HG03439 (cell line): Measurements from ENCODE around the gene SHLD2.
A peak's percentile ranks its signal among the peaks of the same experiment; 100 is the strongest.
"Not testable (repeated sequence)": the region's sequence is repeated elsewhere in the genome, so short reads cannot be mapped to it uniquely, and the experiment has no call there.

Source experiments
- ATAC-seq: cut with Tn5 transposase; IDR thresholded peaks from one replicate; pipeline ENCODE4 v1.9.1; 2021; ENCODE audit warnings: mild to moderate bottlenecking, moderate library complexity; ENCODE audit not compliant: unreplicated experiment

The SHLD2 gene

DNA sequence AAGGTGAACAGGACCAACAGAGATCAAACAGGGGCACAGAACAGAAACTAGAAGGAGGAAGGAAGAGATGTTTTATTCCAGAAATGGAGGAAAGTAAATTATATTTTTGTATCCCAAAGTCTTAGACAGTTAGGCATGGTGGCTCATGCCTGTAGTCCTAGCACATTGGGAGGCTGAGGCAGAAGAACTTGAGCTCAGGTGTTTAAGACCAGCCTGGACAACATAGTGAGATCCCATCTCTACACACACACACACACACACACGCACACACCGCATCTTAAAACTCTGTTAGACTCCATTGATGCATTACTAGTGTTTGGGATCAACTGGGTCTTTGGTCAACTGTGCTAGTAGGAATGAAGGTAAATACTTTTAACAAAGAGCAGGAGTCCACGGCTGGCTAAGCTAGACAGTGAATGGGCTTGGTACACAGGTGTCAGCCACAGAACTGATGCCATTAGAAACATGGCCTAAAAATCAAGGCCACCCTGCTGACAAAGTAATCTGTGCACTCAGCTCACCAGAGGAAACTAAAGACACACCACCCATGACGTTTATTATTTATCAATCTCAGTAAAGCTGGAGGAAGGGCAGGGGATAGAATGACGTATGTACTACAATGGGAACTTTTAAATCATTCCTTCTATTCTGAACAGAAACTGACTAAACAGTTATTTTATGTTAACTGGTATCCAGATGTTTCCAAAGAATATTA, 11.3 kb upstream of the SHLD2 start:
- ATAC-seq = peak; percentile 26

GRCh38 chr10:87084291-87084782, 10.7 kb upstream of the SHLD2 start:
- ATAC-seq = peak; percentile 55

DNA sequence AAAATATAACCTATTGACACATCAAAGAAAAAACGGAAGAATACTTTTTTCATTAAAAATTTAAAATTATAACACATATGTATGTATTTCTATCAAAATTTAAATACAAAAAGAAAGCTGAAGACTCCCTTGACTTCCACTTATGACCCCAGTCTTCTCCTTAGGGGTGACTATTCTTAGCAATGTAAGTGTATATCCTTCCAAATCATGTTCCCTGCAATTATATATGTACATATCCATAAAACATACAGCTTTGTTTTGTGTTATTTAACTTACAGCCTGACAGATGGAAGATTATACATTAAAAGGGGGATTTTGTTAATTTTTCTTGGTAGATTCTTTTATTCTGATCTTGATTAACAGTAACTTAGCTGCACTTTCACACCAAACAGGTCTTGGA, 9.5 kb upstream of the SHLD2 start:
- ATAC-seq = no peak

DNA sequence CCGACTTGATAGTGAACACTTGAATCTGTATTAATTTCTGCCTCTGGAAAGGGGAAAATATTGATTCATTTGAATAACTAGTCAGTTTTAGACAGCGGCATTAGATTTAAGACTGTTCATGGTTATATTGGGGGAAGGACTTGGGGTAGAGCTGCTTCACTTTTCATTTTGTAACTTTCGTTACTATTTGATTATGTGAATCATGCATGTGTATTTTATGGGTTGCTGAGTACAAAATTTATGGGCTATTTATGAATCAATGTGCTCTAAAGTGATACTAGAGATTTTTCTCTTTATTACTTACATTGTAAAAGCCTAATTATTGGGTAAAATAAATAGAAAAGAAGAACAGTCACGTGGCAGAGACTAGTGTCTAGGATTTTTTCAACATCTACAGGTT, 5.3 kb upstream of the SHLD2 start:
- ATAC-seq = no peak

GRCh38 chr10:87090779-87091178, 4.2 kb upstream of the SHLD2 start:
- no peak for ATAC-seq

DNA sequence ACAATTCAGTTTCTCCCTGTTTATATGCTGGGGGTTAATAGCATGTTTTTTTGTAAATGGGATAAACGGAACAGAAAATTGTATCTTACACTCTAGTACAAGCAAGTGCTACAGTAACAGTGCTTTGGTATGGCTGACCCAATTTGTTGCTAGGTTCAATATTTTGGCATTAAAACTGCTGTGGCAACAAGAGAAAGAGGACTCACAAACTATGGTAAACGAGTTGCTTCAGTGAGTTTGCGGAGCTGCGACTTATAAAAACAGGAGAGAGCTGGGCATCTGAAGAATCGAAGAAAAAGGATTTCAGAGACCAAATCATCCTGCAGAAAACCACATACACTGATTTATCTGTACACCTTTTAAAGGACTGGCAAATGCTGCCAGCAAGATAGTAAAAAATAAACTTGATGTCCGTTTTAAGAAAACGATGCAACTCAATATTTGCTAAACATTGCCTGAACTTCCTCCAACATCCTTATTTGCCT, 2.6 kb upstream of the SHLD2 start:
- ATAC-seq = no peak

DNA sequence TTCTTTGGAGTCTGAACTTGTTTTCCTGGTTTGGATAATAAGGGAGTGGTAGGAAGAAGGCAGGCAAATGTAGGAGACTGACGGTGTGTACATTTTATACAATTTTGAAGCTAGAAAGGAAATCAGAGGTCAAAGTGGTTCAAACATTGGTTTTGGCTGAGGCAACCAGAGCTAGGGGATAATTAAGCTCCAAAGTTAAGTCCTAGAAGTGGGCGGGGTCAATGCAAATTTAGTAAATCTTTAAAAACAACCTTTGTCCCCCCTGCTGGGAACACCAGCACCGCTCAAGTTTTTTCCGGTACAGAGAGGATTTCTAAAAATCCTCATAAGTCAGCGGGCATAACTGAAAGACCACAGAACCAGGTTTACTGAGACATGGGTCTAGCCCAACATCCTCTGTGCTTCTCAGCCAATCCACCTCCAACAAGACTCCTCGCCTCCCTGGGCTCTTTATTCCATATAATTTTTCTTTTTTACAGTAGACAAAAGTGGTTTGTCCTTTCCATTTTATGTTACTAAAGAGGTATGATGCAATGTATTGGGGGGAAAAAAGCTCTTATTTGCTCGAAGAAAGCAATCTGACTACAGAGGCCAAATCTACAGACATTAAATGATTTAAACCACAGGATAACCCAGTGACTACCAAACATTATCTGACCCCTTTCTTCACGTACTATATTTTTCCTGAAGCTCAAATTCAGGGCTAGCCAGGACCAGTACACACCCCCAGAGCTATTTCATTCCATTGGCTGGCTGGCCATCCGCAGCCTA, 2.0 kb upstream of the SHLD2 start:
- no peak for ATAC-seq

GRCh38 chr10:87093632-87094372, 1.2 kb upstream of the SHLD2 start:
- ATAC-seq = peak; percentile 28

GRCh38 chr10:87095236-87095945, 385 bp downstream of the SHLD2 start:
- ATAC-seq = peak; percentile 61

- no peak for ATAC-seq
These were observed 7.0 kb downstream of the SHLD2 start for GRCh38 chr10:87101996-87102395.

DNA sequence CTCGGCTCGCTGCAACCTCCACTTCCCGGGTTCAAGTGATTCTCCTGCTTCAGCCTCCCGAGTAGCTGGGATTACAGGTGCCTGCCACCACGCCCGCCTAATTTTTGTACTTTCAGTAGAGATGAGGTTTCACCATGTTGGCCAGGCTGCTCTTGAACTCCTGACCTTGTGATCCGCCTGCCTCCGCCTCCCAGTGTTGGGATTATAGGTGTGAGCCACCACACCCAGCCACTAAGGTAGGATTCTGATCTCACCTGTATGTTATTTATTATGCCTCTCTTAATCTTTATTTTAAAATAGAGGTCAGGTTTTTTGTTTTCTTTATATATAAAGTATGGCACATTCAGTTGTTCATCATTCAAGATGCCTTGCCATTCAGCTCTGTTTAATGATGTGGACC, 9.7 kb downstream of the SHLD2 start:
- ATAC-seq = not testable (repeated sequence)

DNA sequence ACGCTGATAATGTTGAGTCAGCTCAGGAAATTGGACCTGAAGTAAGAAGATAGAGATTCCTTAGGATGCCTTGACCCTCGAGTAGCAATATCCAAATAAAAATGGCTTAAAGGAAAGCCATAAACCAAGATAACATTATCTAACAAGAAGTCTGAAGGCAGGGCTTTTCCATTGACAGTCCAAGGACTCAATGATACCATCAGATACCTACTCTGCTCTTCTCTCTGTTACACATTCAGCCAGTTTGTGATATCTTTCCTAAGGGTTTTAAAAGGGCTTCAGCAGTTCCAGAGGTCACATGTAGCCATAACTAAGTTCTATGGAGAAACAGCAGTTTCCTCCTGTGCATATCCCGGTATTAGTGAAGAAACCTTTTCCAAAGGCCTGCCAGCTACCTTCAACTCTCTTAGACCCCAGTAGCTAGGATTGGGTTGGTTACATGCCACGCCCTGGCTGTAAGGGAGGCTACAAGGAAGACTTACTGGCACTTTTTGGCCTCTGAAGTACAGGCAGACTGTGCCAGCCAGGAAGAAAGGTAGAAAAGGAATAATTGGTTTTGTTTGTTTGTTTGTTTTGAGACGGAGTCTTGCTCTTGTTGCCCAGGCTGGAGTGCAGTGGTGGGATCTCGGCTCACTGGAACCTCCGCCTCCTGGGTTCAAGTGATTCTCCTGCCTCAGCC, 10.6 kb downstream of the SHLD2 start:
- no peak for ATAC-seq

- not testable (repeated sequence) for ATAC-seq
These were observed 23.1 kb downstream of the SHLD2 start for GRCh38 chr10:87118122-87118521.

DNA sequence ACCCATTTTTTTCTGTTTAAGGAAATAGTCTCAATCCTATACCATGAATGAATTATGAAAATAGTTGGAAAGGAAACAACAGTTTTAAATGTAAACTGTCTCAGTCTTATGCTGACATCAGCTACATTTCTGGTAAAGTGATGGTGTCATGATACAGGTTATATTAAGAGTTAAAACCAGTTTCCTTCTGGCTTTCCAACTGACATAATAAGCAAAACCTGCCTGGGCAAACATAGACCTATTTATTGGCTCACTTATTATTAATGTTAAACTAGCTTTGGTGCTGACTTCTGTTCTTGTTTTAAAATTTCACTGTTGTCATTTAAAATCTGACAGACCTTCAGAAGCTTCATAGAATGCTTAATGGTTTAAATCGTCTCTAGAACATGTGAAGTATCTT, 24.0 kb downstream of the SHLD2 start:
- ATAC-seq = not testable (repeated sequence)

DNA sequence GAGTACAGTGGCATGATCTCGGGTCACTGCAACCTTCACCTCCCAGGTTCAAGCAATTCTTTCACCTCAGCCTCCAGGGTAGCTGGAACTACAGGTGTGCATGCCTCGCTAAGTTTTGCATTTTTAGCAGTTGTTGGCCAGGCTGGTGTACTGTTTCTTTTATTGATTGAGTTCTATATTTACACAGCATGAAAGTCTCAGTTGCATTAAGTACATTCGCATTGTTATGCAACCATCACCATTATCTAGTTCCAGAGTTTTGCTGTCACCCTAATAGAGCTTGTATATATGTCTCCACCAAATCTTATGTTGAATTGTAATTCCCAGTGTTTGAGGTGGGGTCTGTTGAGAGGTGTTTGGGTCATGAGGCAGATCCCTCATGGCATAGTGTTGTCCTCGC, 28.3 kb downstream of the SHLD2 start:
- ATAC-seq = not testable (repeated sequence)

DNA sequence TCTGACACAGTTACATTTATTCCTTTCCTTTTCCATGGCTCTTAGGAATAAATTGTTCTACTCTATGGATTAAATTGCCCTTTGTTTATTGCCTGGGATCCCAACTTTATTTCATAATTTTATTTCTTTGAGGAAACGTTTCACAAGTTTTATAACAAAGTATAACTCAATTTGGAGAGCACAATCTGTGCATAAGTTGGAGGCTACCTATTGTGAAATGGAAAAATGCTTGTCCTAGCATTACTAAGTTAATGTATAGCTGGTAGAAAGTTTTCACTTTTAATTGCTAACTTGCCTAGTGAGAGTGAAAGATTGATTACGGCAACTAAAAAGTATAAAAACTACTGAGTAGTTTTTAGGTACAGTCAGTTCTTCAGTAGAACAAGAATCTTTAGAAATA, 32.0 kb downstream of the SHLD2 start:
- ATAC-seq = not testable (repeated sequence)

GRCh38 chr10:87127607-87128156, 32.7 kb downstream of the SHLD2 start:
- not testable (repeated sequence) for ATAC-seq

DNA sequence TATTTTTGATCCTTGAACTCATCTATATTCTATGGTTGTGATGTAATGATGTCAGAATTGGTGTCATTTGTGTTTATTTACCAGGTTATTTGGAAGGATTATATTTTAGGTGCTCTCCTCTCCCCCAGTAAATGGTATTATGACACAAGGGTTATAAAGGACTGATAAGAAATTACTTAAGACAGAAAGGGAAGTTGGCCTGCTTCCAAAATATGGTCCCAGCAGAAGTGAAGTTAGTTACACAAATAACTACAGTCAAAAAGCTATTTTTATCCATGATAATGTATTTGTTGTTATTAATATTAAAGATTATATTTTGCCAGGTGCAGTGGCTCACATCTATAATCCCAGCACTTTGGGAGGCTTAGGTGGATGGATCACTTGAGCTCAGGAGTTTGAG, 37.2 kb downstream of the SHLD2 start:
- not testable (repeated sequence) for ATAC-seq

GRCh38 chr10:87133936-87134335, 38.9 kb downstream of the SHLD2 start:
- not testable (repeated sequence) for ATAC-seq

DNA sequence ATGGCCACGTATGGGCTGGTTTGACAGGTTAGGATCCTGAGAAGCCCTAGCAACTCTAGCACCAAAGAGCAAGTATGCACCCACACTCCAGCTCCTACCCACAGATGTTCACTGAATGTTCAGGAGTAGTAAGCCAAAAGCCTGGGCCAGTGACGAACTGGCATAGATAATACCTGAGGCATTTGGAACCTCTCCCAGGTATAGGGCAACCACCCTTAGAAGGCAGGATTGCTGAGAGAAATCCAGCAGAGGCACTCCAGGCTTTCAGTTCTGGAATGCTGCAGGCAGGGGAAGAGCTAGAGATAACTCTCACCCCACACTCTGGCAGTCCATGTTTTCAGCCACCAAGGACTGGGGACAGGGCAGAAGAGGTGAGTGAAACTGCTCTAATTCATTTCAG, 39.4 kb downstream of the SHLD2 start:
- ATAC-seq = not testable (repeated sequence)
